ENCODE data around the gene ANKMY1.

- TF ChIP-seq, protein P1, sequence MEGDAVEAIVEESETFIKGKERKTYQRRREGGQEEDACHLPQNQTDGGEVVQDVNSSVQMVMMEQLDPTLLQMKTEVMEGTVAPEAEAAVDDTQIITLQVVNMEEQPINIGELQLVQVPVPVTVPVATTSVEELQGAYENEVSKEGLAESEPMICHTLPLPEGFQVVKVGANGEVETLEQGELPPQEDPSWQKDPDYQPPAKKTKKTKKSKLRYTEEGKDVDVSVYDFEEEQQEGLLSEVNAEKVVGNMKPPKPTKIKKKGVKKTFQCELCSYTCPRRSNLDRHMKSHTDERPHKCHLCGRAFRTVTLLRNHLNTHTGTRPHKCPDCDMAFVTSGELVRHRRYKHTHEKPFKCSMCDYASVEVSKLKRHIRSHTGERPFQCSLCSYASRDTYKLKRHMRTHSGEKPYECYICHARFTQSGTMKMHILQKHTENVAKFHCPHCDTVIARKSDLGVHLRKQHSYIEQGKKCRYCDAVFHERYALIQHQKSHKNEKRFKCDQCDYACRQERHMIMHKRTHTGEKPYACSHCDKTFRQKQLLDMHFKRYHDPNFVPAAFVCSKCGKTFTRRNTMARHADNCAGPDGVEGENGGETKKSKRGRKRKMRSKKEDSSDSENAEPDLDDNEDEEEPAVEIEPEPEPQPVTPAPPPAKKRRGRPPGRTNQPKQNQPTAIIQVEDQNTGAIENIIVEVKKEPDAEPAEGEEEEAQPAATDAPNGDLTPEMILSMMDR (IDR thresholded peaks at IDR 0.05): no peak
- TF ChIP-seq POLR2A (IDR thresholded peaks at IDR 0.05): no peak
- no peak for TF ChIP-seq EP300 (IDR thresholded peaks at IDR 0.05)
- no peak for TF ChIP-seq POLR2AphosphoS5 (IDR thresholded peaks at IDR 0.05)
Measured at GRCh38 chr2:240444464-240444863, 113.3 kb downstream of the ANKMY1 start.
